Keratinocyte (primary cell): ENCODE measurements around the gene SH3PXD2A. TPM values are rescaled to one million over a fixed set of nuclear protein-coding genes. Genes with fewer than 3 reads are reported as not detected.

Experiments used
- DNase-seq: peaks from one replicate; pipeline ENCODE4 v3.0.0-alpha.2; 2011; ENCODE audit warnings: low read depth, missing footprints, low spot score
- FAIRE-seq: peaks from 2 replicates; lab custom pipeline; 2011; peaks lifted over from hg19 to GRCh38; lab: Jason Lieb, UNC
- H2AFZ ChIP-seq: 2 replicates; pipeline ENCODE4 v1.6.0; 2012; ENCODE audit warnings: low read length, control low read depth, inconsistent platforms; ENCODE audit not compliant: control insufficient read depth
- H3K27ac ChIP-seq: 2 replicates; pipeline ENCODE4 v1.5.1; 2011; ENCODE audit warnings: low read length; ENCODE audit not compliant: control insufficient read depth, insufficient read depth
- H3K27me3 ChIP-seq: 3 replicates; pipeline ENCODE4 v1.6.0; 2011; ENCODE audit warnings: low read length; ENCODE audit not compliant: control insufficient read depth, insufficient read depth; ENCODE audit errors: extremely low read depth
- H3K36me3 ChIP-seq, 2 experiments: 2 replicates in 1 of 2; 3 replicates in 1 of 2; pipeline ENCODE4 v1.5.1; 2011; ENCODE audit warnings: low read length in 2 of 2, mild to moderate bottlenecking in 1 of 2; ENCODE audit not compliant: control insufficient read depth in 2 of 2, insufficient read depth in 2 of 2; ENCODE audit errors: extremely low read depth in 1 of 2
- H3K4me1 ChIP-seq: 3 replicates; pipeline ENCODE4 v1.5.1; 2011; ENCODE audit warnings: low read length; ENCODE audit not compliant: control insufficient read depth, insufficient read depth; ENCODE audit errors: extremely low read depth
- H3K4me2 ChIP-seq: 3 replicates; pipeline ENCODE4 v1.6.0; 2011; ENCODE audit warnings: low read depth, low read length; ENCODE audit not compliant: control insufficient read depth, insufficient read depth; ENCODE audit errors: extremely low read depth
- H3K4me3 ChIP-seq, 3 experiments: fragments of 200-600 bp in 1 of 3; sonication (generic) in 1 of 3; 2 replicates in 2 of 3; 3 replicates in 1 of 3; pipeline ENCODE4 v1.5.1; 2011 to 2016; ENCODE audit warnings: low read length in 3 of 3, mild to moderate bottlenecking in 3 of 3, control low read depth in 2 of 3, inconsistent platforms in 1 of 3, low read depth in 1 of 3, mixed read lengths in 1 of 3, mixed run types in 1 of 3, moderate library complexity in 1 of 3; ENCODE audit not compliant: control insufficient read depth in 2 of 3, insufficient read depth in 2 of 3; ENCODE audit errors: extremely low read depth in 1 of 3
- H3K79me2 ChIP-seq: 2 replicates; pipeline ENCODE4 v1.6.0; 2012; ENCODE audit warnings: low read length; ENCODE audit not compliant: control insufficient read depth, insufficient read depth
- H3K9ac ChIP-seq: 3 replicates; pipeline ENCODE4 v1.6.0; 2011; ENCODE audit warnings: low read length; ENCODE audit not compliant: control insufficient read depth, insufficient read depth; ENCODE audit errors: extremely low read depth
- H3K9me1 ChIP-seq: 3 replicates; pipeline ENCODE4 v1.6.0; 2011; ENCODE audit warnings: low read length; ENCODE audit not compliant: control insufficient read depth, insufficient read depth; ENCODE audit errors: extremely low read depth
- H3K9me3 ChIP-seq: 2 replicates; pipeline ENCODE4 v1.5.1; 2012; ENCODE audit warnings: low read depth, low read length; ENCODE audit not compliant: control insufficient read depth
- H4K20me1 ChIP-seq: 3 replicates; pipeline ENCODE4 v1.6.0; 2011; ENCODE audit warnings: low read length; ENCODE audit not compliant: control insufficient read depth, insufficient read depth; ENCODE audit errors: extremely low read depth
- EZH2 ChIP-seq: IDR thresholded peaks from one replicate; pipeline ENCODE4 v1.6.1; 2012; ENCODE audit warnings: inconsistent platforms, mild to moderate bottlenecking, low read length, moderate library complexity
- dilution Hi-C: fragments of 300-500 bp; cut with MboI; formaldehyde crosslinking; loops from one replicate; pipeline ENCODE4 v1.7.0; 2020; ENCODE audit warnings: low sequenced_read_pairs; ENCODE audit not compliant: extremely low pct_ligation_motif_present
- polyA plus RNA-seq, 5 experiments: library from polyadenylated mRNA; depleted of rRNA in 3 of 5; stranded (reverse) in 3 of 5; stranded (forward) in 1 of 5; unstranded in 1 of 5; fragments of >200 nt; gene quantifications; 1 replicate in 1 of 5; 2 replicates in 3 of 5; 3 replicates in 1 of 5; pipeline versions ENCODE4 v1.2.1 to v1.2.3, GENCODE V29; 2011 to 2012; ENCODE audit warnings: missing spikeins in 2 of 5, low read depth in 1 of 5, low replicate concordance in 1 of 5
- TF ChIP-seq, protein P1 (sequence below), 3 experiments: IDR thresholded peaks in 1 of 3; conservative IDR thresholded peaks in 1 of 3; optimal IDR thresholded peaks in 1 of 3; 2 replicates in 2 of 3; 3 replicates in 1 of 3; pipeline versions ENCODE3 to v1.5.1; 2011; ENCODE audit warnings: low read length in 3 of 3, mild to moderate bottlenecking in 3 of 3, moderate library complexity in 2 of 3, control low read depth in 1 of 3, inconsistent platforms in 1 of 3; ENCODE audit not compliant: insufficient read depth in 2 of 3; ENCODE audit errors: extremely low read depth in 1 of 3

The SH3PXD2A gene
- polyA plus RNA-seq, 1 donor (not counting 4 experiments of a cell fraction or from before 2014, with no cell fraction given) = 33.9 TPM

DNA sequence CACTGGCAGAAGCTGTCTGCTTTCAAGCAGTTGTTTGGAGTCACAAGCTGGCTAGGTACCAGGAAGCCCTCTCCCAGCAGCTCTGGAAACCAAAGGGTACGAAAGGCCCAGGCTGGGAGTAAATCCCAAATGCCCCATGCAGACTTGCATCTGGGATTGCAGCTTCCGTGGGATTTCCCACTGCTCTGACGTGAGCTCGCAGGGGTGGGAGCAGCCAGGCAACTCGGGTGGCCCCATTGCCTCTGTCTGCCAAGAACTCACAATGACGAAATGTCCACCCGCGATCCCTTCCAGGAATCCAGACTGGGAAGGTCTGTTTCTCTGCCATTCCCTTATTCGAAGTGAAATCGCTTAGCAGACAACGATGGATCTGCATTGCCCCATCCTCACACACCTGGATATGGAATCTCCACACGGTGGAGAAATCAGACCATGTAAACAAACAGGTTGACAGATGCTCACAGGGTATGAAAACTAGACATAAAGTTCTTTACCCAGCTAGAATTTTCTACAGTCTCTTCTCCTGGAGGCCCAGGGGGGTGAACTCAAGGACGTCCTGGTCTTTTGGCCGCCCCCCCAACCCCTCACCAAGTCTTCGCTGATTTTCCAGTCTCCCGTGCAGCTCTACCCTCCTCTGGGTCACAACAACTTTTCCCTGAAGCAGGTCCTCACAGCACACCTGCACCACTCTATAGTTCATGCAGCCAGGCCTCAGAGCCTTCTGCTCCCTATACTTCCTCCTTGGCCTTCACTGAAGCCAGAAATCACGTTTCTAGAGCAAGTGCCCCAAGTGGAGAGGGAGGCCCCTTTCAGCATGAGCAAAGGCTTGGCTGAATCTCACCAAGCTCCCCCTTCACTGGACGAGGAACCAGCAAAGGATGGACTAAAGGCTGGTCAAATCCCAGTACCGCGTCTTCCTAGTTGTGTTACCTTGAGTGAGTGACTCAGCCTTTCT is 20.0 kb downstream of the SH3PXD2A start:
- Histone ChIP-seq H3K4me2 (peak overlapping the region; percentile 14), H3K27ac (peak overlapping the region; percentile 32), H3K27me3 (no peaks in the 10 kb centered on the region), H3K9ac (no peak overlapping the region), H2AFZ (no peak overlapping the region), H3K4me1 (peaks cover 58% of the 10 kb centered on the region), H3K36me3 (peaks cover 21 to 53% of the 10 kb centered on the region in 2 experiments), H3K79me2 (peaks cover 98% of the 10 kb centered on the region), H4K20me1 (peaks cover 63% of the 10 kb centered on the region), H3K9me1 (peaks cover 22% of the 10 kb centered on the region), H3K4me3 (no peak overlapping the region), H3K9me3 (no peaks in the 10 kb centered on the region)
- TF ChIP-seq, protein P1, sequence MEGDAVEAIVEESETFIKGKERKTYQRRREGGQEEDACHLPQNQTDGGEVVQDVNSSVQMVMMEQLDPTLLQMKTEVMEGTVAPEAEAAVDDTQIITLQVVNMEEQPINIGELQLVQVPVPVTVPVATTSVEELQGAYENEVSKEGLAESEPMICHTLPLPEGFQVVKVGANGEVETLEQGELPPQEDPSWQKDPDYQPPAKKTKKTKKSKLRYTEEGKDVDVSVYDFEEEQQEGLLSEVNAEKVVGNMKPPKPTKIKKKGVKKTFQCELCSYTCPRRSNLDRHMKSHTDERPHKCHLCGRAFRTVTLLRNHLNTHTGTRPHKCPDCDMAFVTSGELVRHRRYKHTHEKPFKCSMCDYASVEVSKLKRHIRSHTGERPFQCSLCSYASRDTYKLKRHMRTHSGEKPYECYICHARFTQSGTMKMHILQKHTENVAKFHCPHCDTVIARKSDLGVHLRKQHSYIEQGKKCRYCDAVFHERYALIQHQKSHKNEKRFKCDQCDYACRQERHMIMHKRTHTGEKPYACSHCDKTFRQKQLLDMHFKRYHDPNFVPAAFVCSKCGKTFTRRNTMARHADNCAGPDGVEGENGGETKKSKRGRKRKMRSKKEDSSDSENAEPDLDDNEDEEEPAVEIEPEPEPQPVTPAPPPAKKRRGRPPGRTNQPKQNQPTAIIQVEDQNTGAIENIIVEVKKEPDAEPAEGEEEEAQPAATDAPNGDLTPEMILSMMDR (optimal IDR thresholded peaks at IDR 0.05 in 1 of 3, IDR thresholded peaks at IDR 0.05 in 1 of 3, conservative IDR thresholded peaks at IDR 0.05 in 1 of 3; ENCODE audit: extremely low read depth in 1 of 3, insufficient read depth in 2 of 3, low read length in 3 of 3) = no peak
- no peak for TF ChIP-seq EZH2
- DNase-seq (no peak), FAIRE-seq (peak; percentile 82)
- dilution Hi-C loops = no loop called here

DNA sequence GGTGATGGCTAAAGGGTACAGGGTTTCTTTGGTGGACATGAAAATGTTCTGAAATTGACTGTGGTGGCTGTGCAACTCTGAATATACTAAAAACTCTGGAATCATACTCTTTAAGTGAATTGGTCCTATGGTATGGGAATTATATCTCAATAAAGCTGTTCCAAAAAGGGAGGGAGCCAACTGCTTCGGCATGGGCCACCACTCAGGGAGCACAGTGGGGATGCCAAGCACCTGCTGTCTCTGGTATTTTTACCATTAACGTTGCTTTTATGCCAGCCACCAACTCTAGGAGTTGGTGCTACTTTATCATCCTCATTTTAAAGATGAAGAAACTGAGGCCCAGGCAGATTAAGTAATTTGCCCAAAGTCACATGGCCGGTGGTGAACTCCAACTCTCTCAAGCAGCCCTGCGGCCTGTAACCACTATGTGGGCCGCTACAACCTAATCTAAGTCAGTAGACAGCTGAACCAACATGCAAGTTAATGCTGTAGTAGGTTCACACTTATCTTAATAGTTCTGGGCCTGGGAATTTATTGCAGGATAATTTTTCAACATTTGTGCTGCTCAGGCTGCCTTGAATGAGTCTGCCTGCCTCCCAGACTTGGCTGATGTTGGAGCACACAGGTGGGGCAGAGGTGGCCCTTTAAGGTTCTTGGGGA is 20.8 kb downstream of the SH3PXD2A start:
- H4K20me1 ChIP-seq = peaks cover 55% of the 10 kb centered on the region
- no peak overlapping the region for H3K4me2 ChIP-seq

More for the DNA sequence above, 20.8 kb downstream of the SH3PXD2A start:
- Histone ChIP-seq H3K79me2 (peaks cover 98% of the 10 kb centered on the region), H3K9ac (no peak overlapping the region), H2AFZ (no peak overlapping the region), H3K36me3 (peaks cover 21 to 54% of the 10 kb centered on the region in 2 experiments), H3K9me3 (no peaks in the 10 kb centered on the region), H3K9me1 (peaks cover 16% of the 10 kb centered on the region), H3K27ac (peak overlapping the region; percentile 32), H3K4me3 (no peak overlapping the region), H3K27me3 (no peaks in the 10 kb centered on the region), H3K4me1 (peaks cover 56% of the 10 kb centered on the region)
- TF ChIP-seq EZH2 = no peak
- TF ChIP-seq, protein P1 (optimal IDR thresholded peaks at IDR 0.05 in 1 of 3, IDR thresholded peaks at IDR 0.05 in 1 of 3, conservative IDR thresholded peaks at IDR 0.05 in 1 of 3; ENCODE audit: extremely low read depth in 1 of 3, insufficient read depth in 2 of 3, low read length in 3 of 3) = no peak
- dilution Hi-C loops = no loop called here
- DNase-seq = no peak
- FAIRE-seq = no peak
